NCI-H1105 treated with DMSO at 0.1 percent for 48 hours (cell line): ENCODE results near the gene UNC5B.

Source experiments
- DNase-seq: peaks from one replicate; lab custom pipeline; 2025; lab: John Stamatoyannopoulos, UW

UNC5B gene

GRCh38 chr10:71223347-71224058 lies 11.1 kb downstream of the UNC5B start:
- no peak for DNase-seq

GRCh38 chr10:71225291-71226058 lies 13.1 kb downstream of the UNC5B start:
- no peak for DNase-seq

- no peak for DNase-seq
These were observed 16.7 kb downstream of the UNC5B start for GRCh38 chr10:71228875-71229675.

GRCh38 chr10:71229726-71230655 lies 17.6 kb downstream of the UNC5B start:
- DNase-seq = no peak

GRCh38 chr10:71230656-71231025 lies 18.3 kb downstream of the UNC5B start:
- no peak for DNase-seq

- no peak for DNase-seq
These were observed 18.8 kb downstream of the UNC5B start for GRCh38 chr10:71231206-71231605.

GRCh38 chr10:71232089-71232998 lies 20.0 kb downstream of the UNC5B start:
- DNase-seq = no peak

- DNase-seq = no peak
These were observed 21.1 kb downstream of the UNC5B start for GRCh38 chr10:71233482-71233892.

- no peak for DNase-seq
These were observed 21.9 kb downstream of the UNC5B start for GRCh38 chr10:71234004-71234894.

GRCh38 chr10:71234970-71235685 lies 22.8 kb downstream of the UNC5B start:
- no peak for DNase-seq

- DNase-seq = no peak
These were observed 23.4 kb downstream of the UNC5B start for GRCh38 chr10:71235808-71236207.

- DNase-seq = no peak
These were observed 23.9 kb downstream of the UNC5B start for GRCh38 chr10:71236286-71236685.

- no peak for DNase-seq
These were observed 24.7 kb downstream of the UNC5B start for GRCh38 chr10:71236822-71237682.

- DNase-seq = no peak
These were observed 25.7 kb downstream of the UNC5B start for GRCh38 chr10:71237843-71238623.

GRCh38 chr10:71238626-71239025 lies 26.3 kb downstream of the UNC5B start:
- no peak for DNase-seq

- no peak for DNase-seq
These were observed 27.0 kb downstream of the UNC5B start for GRCh38 chr10:71239131-71239915.
